Muscle layer of duodenum (tissue), 2 donors: ENCODE data around the gene SF3B5.
A peak's percentile ranks its signal among the peaks of the same experiment; 100 is the strongest.
"Not testable (repeated sequence)": the region's sequence is repeated elsewhere in the genome, so short reads cannot be mapped to it uniquely, and the experiment has no call there.

Experiments
- H3K27ac ChIP-seq: one replicate; pipeline ENCODE4 v1.7.0; 2013; ENCODE audit warnings: mild to moderate bottlenecking, low read length
- H3K27me3 ChIP-seq: one replicate; pipeline ENCODE4 v1.7.0; 2013; ENCODE audit warnings: low read depth, mild to moderate bottlenecking, control low read depth, low read length
- H3K36me3 ChIP-seq, 2 donors: one replicate each; pipeline ENCODE4 v1.7.0; 2013; ENCODE audit warnings: low read length in 2 of 2, control low read depth in 1 of 2, mild to moderate bottlenecking in 1 of 2; ENCODE audit not compliant: insufficient read depth in 2 of 2, control insufficient read depth in 1 of 2
- H3K4me1 ChIP-seq, 2 donors: one replicate each; pipeline ENCODE4 v1.7.0; 2013; ENCODE audit warnings: low read length in 2 of 2, mild to moderate bottlenecking in 2 of 2, control low read depth in 1 of 2, moderate library complexity in 1 of 2; ENCODE audit not compliant: insufficient read depth in 2 of 2, control insufficient read depth in 1 of 2
- H3K4me3 ChIP-seq, 2 donors: one replicate each; pipeline ENCODE4 v1.7.0; 2013; ENCODE audit warnings: low read length in 2 of 2, low read depth in 1 of 2, mild to moderate bottlenecking in 1 of 2
- H3K9me3 ChIP-seq, 2 donors: one replicate each; pipeline ENCODE4 v1.7.0; 2013; ENCODE audit warnings: low read length in 2 of 2, control low read depth in 1 of 2, mild to moderate bottlenecking in 1 of 2; ENCODE audit not compliant: control insufficient read depth in 1 of 2
- donor health status: healthy.

The SF3B5 gene

DNA sequence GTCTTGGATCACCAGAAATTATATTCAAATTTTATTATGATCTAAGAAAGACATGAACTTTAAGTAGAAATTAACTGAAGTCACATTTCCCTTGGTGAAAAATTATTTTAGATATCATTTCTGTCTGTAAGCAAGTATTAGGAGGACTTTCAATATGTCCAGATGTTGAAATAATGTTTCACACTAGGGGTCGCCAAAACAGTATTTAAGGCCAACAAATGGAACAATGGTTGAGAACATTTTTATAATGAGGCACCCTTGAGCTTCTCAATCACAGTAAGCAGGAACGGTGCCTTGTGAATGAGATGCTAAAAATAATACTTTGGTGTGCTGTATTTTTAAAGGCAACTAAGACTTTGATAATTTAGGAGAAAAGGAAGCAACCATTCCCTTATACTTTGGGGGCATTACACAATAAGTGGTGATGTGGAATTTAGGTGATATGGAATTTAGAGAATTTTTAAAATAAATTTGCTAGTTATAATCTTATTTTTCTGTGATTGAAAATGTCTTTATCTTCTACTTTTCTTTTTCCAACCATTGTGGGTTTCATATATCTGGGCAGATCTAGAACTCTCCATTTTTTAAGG lies 9.6 kb upstream of the SF3B5 start:
- no peak overlapping the region for H3K27ac ChIP-seq

DNA sequence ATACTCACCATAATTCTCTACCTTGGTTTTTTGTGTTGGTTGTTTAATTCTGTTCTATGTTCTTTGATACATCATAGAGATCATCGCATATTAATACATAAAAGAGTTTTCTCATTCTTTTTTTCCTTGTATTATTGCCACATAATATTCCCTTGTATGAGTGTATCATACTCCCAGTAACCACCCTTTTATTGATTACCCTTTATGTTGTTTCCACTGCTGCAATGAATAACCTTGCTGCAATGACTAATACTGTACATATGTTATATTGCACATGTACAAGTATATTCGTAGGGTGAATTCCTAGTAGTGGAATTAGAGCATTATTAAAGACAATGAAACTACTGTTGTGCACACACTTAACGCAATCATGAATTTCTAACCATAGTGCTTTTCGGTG lies 9.1 kb upstream of the SF3B5 start:
- no peaks in the 10 kb centered on the region for H3K27me3 ChIP-seq
- no peaks in the 10 kb centered on the region for H3K9me3 ChIP-seq
- H3K4me1 ChIP-seq, result no peaks in the 10 kb centered on the region
- H3K27ac ChIP-seq, result no peak overlapping the region
- H3K4me3 ChIP-seq, result no peak overlapping the region
- no peaks in the 10 kb centered on the region for H3K36me3 ChIP-seq

More for the DNA sequence above, 9.6 kb upstream of the SF3B5 start:
- Histone ChIP-seq H3K27me3 (no peaks in the 10 kb centered on the region), H3K4me1 (no peaks in the 10 kb centered on the region), H3K36me3 (no peaks in the 10 kb centered on the region), H3K9me3 (no peaks in the 10 kb centered on the region), H3K4me3 (no peak overlapping the region)

DNA sequence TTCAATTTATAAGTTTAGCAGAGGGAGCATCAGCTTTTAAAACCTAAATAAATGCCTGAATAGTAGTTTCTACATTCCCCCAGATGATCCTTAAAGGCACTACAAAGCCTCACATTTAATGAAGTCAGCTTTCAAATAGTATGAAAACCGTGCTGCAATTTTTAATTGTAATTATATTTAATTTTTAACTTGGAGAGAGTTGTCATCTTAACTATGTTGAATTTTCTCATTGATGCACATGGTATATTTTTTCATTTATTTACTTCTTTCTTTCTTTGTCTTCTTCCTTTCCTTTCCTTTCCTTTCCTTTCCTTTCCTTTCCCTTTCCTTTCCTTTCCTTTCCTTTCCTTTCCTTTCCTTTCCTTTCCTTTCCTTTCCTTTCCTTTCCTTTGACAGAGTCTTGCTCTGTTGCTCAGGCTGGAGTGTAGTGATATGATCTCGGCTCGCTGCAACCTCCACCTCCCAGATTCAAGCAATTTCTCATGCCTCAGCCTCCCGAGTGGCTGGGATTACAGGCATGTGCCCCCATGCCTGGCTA lies 7.7 kb upstream of the SF3B5 start:
- no peaks in the 10 kb centered on the region for H3K9me3 ChIP-seq
- H3K27me3 ChIP-seq, result no peaks in the 10 kb centered on the region
- H3K4me1 ChIP-seq, result no peaks in the 10 kb centered on the region
- no peak overlapping the region for H3K27ac ChIP-seq
- H3K36me3 ChIP-seq, result no peaks in the 10 kb centered on the region
- no peak overlapping the region for H3K4me3 ChIP-seq

DNA sequence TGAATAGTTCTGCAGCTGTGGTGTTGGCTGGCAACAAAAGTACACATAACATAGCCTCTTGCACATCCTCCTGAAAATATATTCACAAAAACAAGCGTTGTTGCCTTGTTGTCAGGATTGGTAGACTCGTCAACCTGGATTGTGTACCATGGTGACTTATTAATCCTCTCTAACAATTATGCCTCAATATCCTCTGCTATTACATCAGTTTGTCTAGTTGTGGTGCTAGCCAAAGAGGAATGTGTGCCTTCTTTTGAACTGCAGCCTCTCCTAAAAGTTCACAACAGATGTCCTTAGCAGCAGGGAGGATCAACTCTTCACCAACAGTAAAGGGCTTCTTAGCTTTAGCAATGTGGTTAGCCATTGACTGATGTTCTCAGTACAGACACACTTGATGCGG lies 3.6 kb upstream of the SF3B5 start:
- no peaks in the 10 kb centered on the region for H3K36me3 ChIP-seq
- H3K9me3 ChIP-seq, result no peaks in the 10 kb centered on the region
- H3K4me3 ChIP-seq, result no peak overlapping the region
- peaks cover 6 to 11% of the 10 kb centered on the region in 2 donors for H3K4me1 ChIP-seq
- H3K27ac ChIP-seq, result no peak overlapping the region
- no peaks in the 10 kb centered on the region for H3K27me3 ChIP-seq

DNA sequence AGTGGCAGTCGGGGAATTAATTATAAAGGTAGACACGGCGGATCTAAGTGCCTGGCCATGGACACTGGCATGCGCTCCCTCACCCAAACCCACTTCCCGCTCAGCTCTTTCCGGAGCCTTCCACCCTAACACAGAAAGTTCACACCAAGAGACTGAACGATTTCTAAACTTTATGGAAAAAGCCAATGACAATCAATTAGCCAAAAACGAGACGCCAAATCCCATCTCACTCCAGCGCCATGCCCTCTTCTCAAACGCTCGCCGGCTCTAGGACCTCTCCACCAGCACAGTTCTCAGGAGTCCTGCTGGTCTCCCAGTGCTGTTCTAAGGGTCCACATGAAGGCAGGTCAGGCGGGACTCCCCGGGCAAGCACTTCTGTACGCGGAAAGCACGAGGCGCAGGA lies 641 bp downstream of the SF3B5 start:
- Histone ChIP-seq H3K9me3 (no peaks in the 10 kb centered on the region), H3K27ac (peak overlapping the region; percentile 93), H3K4me1 (peaks cover 7 to 19% of the 10 kb centered on the region in 2 donors), H3K27me3 (no peaks in the 10 kb centered on the region), H3K4me3 (peak overlapping the region; percentile 95 to 97), H3K36me3 (no peaks in the 10 kb centered on the region)

DNA sequence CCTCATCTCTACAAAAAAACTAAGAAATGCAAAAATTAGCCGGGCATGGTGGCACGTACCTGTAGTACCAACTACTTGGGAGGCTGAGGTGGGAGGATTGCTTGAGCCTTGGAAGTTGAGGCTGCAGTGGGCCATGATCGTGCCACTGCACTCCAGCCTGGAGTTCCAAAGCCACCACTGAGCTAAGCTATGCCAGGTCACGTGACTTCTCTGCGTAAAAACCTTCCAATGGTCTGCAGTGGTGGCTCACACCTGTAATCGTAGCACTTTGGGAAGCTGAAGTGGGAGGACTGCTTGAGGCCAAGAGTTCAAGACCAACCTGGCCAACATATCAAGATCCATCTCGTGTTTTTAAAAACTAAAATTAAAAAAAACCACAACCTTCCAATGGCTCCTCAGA lies 1.7 kb downstream of the SF3B5 start:
- no peaks in the 10 kb centered on the region for H3K36me3 ChIP-seq
- peaks cover 7 to 19% of the 10 kb centered on the region in 2 donors for H3K4me1 ChIP-seq
- H3K4me3 ChIP-seq, result peak overlapping the region in 1 of 2 donors; percentile 95
- H3K27ac ChIP-seq, result no peak overlapping the region
- no peaks in the 10 kb centered on the region for H3K9me3 ChIP-seq
- H3K27me3 ChIP-seq, result no peaks in the 10 kb centered on the region

DNA sequence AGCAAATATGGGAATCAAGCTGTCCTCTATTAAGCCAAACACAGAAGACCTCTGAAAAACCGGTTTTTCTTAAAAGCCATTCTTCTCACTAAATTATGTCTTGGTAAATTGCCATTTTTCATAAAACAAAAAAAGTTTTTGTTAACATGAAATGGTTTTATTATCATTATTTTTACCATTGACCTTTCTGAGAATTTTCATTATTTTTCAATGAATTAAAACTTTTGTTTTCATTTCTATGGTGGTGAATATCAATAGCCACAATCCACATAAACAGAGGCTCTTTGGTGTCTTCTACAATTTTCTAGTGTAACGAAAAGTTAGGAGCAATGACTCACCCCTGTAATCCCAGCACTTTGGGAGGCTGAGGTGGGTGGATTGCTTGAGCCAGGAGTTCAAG lies 2.1 kb downstream of the SF3B5 start:
- Histone ChIP-seq H3K27me3 (no peaks in the 10 kb centered on the region), H3K4me1 (peaks cover 7 to 19% of the 10 kb centered on the region in 2 donors), H3K36me3 (no peaks in the 10 kb centered on the region), H3K4me3 (no peak overlapping the region), H3K27ac (no peak overlapping the region), H3K9me3 (no peaks in the 10 kb centered on the region)

DNA sequence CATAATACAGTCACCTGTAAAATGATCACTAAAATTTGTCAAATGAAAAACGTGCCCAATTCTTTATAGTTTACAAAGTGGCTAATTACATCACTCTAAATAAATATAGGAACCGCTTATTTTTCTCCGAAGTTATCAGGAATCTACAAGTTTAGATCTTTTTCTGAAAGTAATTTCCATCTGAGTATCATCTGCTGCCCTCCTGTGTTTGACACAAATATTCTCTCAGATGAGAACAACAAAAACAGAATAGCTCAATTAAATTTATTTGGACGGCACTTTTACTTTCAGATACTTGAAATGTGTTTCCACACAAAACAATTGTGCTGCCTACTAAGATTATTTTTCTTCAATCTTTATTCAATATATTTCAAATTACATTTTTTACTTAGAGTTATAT lies 5.0 kb downstream of the SF3B5 start:
- Histone ChIP-seq H3K27me3 (no peaks in the 10 kb centered on the region), H3K9me3 (no peaks in the 10 kb centered on the region)

DNA sequence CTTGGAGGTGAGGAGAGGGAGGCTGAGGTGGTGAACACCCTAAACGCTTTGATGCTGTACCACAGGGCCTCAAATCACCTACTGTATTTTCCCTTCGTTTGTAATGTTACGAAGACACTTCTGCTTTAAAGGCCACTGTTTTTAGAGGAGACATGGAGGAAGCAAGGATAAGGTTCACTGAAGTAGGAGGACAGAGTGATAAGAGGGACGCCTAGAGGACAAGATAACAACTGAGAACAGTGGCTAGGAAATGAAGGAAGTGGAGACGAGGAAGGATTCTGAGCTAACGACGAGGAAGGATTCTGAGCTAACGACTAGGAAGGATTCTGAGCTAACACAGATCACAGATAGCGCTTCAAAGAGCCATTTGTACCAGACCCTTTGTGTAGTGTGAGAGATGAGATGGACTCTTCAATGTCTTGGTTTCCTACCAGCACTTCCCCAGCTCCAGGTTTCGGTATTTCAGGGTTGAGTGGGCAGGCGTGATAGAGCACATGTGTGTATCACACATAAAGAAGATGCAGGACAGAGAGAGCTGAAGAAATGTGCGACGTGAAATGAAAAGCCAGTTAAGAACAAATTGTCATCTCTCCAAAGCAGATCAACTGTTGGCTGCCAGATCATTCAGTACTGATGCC lies 7.5 kb downstream of the SF3B5 start:
- Histone ChIP-seq H3K27ac (no peak overlapping the region), H3K9me3 (no peaks in the 10 kb centered on the region), H3K4me1 (no peaks in the 10 kb centered on the region), H3K36me3 (no peaks in the 10 kb centered on the region), H3K4me3 (no peak overlapping the region), H3K27me3 (no peaks in the 10 kb centered on the region)

More for the DNA sequence above, 5.0 kb downstream of the SF3B5 start:
- Histone ChIP-seq H3K36me3 (no peaks in the 10 kb centered on the region), H3K4me1 (peaks cover 7 to 19% of the 10 kb centered on the region in 2 donors), H3K4me3 (no peak overlapping the region), H3K27ac (no peak overlapping the region)

DNA sequence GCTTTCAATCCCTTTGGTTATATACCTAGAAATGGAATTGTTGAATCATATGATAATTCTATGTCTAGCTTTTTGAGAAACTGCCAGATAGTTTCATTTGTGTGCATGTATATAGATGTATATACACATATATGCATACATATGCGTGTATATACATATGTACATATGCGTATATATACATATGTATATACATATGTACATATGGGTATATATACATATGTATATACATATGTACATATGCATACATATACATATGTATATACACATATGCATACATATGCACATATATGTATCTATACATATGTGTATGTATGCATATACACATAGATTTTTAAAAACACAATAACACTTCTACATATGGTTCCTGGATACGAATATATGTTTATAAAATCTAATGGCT lies 8.4 kb downstream of the SF3B5 start:
- no peak overlapping the region for H3K27ac ChIP-seq
- no peaks in the 10 kb centered on the region for H3K27me3 ChIP-seq
- H3K4me1 ChIP-seq, result no peaks in the 10 kb centered on the region
- no peak overlapping the region for H3K4me3 ChIP-seq
- no peaks in the 10 kb centered on the region for H3K36me3 ChIP-seq
- H3K9me3 ChIP-seq, result no peaks in the 10 kb centered on the region

DNA sequence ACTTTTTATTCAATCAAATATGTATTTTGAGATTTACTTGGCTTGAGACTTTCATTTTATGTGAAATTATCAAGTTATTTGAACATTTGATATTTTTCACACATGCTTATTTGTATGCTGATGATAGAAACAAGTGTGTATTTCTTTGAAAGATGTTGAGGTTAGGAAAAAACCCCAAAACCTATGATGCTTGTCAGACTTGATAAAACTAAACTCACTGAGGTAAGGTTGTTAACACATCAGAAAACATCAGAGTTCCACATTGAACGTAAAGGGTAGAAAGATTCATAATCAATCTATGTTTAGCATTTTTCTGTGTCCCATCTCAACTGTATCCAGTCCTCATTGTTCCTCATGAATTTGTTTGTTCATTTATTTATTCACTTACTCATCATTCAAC lies 12.2 kb downstream of the SF3B5 start:
- Histone ChIP-seq H3K36me3 (no peaks in the 10 kb centered on the region), H3K27me3 (no peaks in the 10 kb centered on the region), H3K4me3 (no peak overlapping the region), H3K27ac (no peak overlapping the region), H3K9me3 (no peaks in the 10 kb centered on the region), H3K4me1 (no peaks in the 10 kb centered on the region)

DNA sequence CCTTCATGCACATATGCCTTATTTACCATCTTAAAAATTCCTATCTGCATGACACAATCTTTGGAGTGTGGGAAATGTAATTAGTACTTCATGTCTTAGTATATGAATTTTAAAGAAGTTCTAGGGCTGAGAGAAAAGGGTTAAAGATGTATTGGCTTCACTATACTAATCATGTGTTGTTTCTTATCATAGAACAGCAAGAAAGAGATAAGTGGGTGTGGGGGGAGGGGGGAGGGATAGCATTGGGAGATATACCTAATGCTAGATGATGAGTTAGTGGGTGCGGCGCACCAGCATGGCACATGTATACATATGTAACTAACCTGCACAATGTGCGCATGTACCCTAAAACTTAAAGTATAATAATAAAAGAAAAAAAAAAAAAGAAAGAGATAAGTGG lies 13.0 kb downstream of the SF3B5 start:
- H3K27ac ChIP-seq, H3K4me1 ChIP-seq, H3K27me3 ChIP-seq, H3K9me3 ChIP-seq, H3K4me3 ChIP-seq, H3K36me3 ChIP-seq: not testable (repeated sequence)
